ENCODE results near the gene KRT3. TPM values are rescaled to one million over a fixed set of nuclear protein-coding genes. Genes with fewer than 3 reads are reported as not detected.

The KRT3 gene
- total RNA-seq, 1 donor = not detected

DNA sequence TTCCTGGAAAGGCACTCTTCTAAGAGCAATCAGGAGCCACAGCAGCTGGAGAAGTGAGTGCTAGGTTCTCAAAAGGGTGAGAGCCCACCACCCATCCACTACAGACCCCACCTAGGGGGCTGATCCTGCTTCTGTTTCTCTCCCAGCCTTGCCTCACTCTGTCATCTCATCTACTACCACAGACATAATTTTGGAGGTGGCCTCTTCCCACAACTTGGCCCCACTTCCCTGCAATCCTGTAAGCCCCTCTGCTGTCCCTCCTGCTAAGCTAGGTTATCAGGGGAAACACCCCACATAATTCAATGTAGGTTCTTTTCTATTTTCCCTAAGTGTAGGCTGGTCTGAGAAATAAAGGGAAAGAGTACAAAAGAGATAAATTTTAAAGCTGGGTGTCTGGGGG lies 35.3 kb downstream of the KRT3 start:
- Histone ChIP-seq H3K9me3 (ENCODE audit: low read depth, low read length) (no peaks in the 10 kb centered on the region), H4K20me1 (ENCODE audit: insufficient read depth, low read length) (no peaks in the 10 kb centered on the region), H3K36me3 (ENCODE audit: insufficient read depth, low read length) (no peaks in the 10 kb centered on the region), H3K4me3 (ENCODE audit: insufficient read depth, low read length) (no peak overlapping the region), H3K79me2 (ENCODE audit: insufficient read depth, low read length) (no peaks in the 10 kb centered on the region), H3K4me1 (ENCODE audit: insufficient read depth, low read length) (no peaks in the 10 kb centered on the region), H3K27ac (ENCODE audit: low read depth, low read length) (no peak overlapping the region), H3K4me2 (ENCODE audit: insufficient read depth, low read length) (no peak overlapping the region), H3K27me3 (ENCODE audit: insufficient read depth, low read length) (no peaks in the 10 kb centered on the region), H2AFZ (ENCODE audit: low read length) (no peak overlapping the region)
- DNase-seq (ENCODE audit: insufficient read length, low spot score, missing footprints) = no peak
- TF ChIP-seq, protein P1, sequence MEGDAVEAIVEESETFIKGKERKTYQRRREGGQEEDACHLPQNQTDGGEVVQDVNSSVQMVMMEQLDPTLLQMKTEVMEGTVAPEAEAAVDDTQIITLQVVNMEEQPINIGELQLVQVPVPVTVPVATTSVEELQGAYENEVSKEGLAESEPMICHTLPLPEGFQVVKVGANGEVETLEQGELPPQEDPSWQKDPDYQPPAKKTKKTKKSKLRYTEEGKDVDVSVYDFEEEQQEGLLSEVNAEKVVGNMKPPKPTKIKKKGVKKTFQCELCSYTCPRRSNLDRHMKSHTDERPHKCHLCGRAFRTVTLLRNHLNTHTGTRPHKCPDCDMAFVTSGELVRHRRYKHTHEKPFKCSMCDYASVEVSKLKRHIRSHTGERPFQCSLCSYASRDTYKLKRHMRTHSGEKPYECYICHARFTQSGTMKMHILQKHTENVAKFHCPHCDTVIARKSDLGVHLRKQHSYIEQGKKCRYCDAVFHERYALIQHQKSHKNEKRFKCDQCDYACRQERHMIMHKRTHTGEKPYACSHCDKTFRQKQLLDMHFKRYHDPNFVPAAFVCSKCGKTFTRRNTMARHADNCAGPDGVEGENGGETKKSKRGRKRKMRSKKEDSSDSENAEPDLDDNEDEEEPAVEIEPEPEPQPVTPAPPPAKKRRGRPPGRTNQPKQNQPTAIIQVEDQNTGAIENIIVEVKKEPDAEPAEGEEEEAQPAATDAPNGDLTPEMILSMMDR (IDR thresholded peaks at IDR 0.05; ENCODE audit: extremely low read depth, low read depth, low read length) = no peak

GRCh38 chr12:52759695-52760094 lies 36.2 kb downstream of the KRT3 start:
- TF ChIP-seq, protein P1 (IDR thresholded peaks at IDR 0.05; ENCODE audit: extremely low read depth, low read depth, low read length) = no peak
- Histone ChIP-seq H4K20me1 (ENCODE audit: insufficient read depth, low read length) (no peaks in the 10 kb centered on the region), H2AFZ (ENCODE audit: low read length) (no peak overlapping the region), H3K79me2 (ENCODE audit: insufficient read depth, low read length) (no peaks in the 10 kb centered on the region), H3K36me3 (ENCODE audit: insufficient read depth, low read length) (no peaks in the 10 kb centered on the region), H3K27ac (ENCODE audit: low read depth, low read length) (no peak overlapping the region), H3K4me3 (ENCODE audit: insufficient read depth, low read length) (no peak overlapping the region), H3K27me3 (ENCODE audit: insufficient read depth, low read length) (no peaks in the 10 kb centered on the region), H3K4me2 (ENCODE audit: insufficient read depth, low read length) (no peak overlapping the region), H3K9me3 (ENCODE audit: low read depth, low read length) (no peaks in the 10 kb centered on the region), H3K4me1 (ENCODE audit: insufficient read depth, low read length) (no peaks in the 10 kb centered on the region)
- no peak for DNase-seq (ENCODE audit: insufficient read length, low spot score, missing footprints)

- H3K4me2 ChIP-seq (ENCODE audit: insufficient read depth, low read length) = no peak overlapping the region
- no peak overlapping the region for H2AFZ ChIP-seq (ENCODE audit: low read length)
- no peaks in the 10 kb centered on the region for H3K4me1 ChIP-seq (ENCODE audit: insufficient read depth, low read length)
- no peak overlapping the region for H3K27ac ChIP-seq (ENCODE audit: low read depth, low read length)
- no peaks in the 10 kb centered on the region for H3K79me2 ChIP-seq (ENCODE audit: insufficient read depth, low read length)
- peaks cover under 1% of the 10 kb centered on the region for H3K27me3 ChIP-seq (ENCODE audit: insufficient read depth, low read length)
- H3K9me3 ChIP-seq (ENCODE audit: low read depth, low read length) = no peaks in the 10 kb centered on the region
- H4K20me1 ChIP-seq (ENCODE audit: insufficient read depth, low read length) = no peaks in the 10 kb centered on the region
- H3K4me3 ChIP-seq (ENCODE audit: insufficient read depth, low read length) = no peak overlapping the region
- no peaks in the 10 kb centered on the region for H3K36me3 ChIP-seq (ENCODE audit: insufficient read depth, low read length)
- TF ChIP-seq, protein P1 (IDR thresholded peaks at IDR 0.05; ENCODE audit: extremely low read depth, low read depth, low read length) = no peak
- no peak for DNase-seq (ENCODE audit: insufficient read length, low spot score, missing footprints)
Observed at GRCh38 chr12:52759218-52759617, 36.7 kb downstream of the KRT3 start.

DNA sequence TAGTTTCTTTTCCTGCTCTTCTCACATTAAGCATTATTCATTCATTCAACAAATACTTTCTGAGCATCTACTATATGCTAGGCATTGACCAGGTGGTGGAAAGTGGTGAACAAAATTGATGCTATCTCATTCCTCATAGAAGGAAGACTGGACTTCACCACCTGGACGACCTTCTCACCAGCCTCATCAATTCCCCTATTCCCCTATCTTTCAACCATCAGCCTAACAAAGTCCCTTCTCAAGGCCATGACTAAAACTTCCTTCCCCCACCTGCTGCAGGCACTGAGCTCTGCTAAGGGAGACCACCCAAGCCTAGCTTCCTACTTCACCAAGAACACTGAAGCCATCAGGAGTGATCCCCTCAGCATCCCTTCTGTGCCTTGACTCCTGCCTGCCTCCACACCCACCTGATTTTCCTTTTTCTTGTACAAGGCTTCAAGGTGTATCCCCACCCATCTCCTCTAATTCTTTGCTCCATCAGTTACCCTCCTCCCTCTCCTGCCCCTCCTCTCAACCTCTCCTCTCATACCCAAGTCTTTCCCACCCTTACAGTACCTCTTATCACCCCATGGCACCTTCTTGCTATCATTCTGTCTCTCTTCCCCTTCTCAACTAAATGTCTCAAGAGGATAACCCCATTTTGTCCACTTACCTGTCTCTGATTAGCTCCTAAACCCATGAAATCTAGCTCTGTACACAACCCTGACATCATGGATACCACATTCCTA lies 38.3 kb downstream of the KRT3 start:
- Histone ChIP-seq H3K36me3 (ENCODE audit: insufficient read depth, low read length) (no peaks in the 10 kb centered on the region), H4K20me1 (ENCODE audit: insufficient read depth, low read length) (no peaks in the 10 kb centered on the region), H3K4me1 (ENCODE audit: insufficient read depth, low read length) (no peaks in the 10 kb centered on the region), H3K9me3 (ENCODE audit: low read depth, low read length) (no peaks in the 10 kb centered on the region), H3K27me3 (ENCODE audit: insufficient read depth, low read length) (peaks cover 5% of the 10 kb centered on the region), H3K79me2 (ENCODE audit: insufficient read depth, low read length) (no peaks in the 10 kb centered on the region), H2AFZ (ENCODE audit: low read length) (no peak overlapping the region), H3K4me2 (ENCODE audit: insufficient read depth, low read length) (no peak overlapping the region), H3K4me3 (ENCODE audit: insufficient read depth, low read length) (no peak overlapping the region), H3K27ac (ENCODE audit: low read depth, low read length) (no peak overlapping the region)
- no peak for DNase-seq (ENCODE audit: insufficient read length, low spot score, missing footprints)
- TF ChIP-seq, protein P1 (IDR thresholded peaks at IDR 0.05; ENCODE audit: extremely low read depth, low read depth, low read length) = no peak

Data from osteoblast (primary cell).